ENCODE measurements around the gene ZNF691.
"Not testable (repeated sequence)": the region's sequence is repeated elsewhere in the genome, so short reads cannot be mapped to it uniquely, and the experiment has no call there.

ZNF691 gene

GRCh38 chr1:42845193-42845592, 1.2 kb upstream of the ZNF691 start:
- Mint-ChIP-seq H3K4me3 (no peak overlapping the region), H3K27ac (no peak overlapping the region), H3K27me3 (no peaks in the 10 kb centered on the region), H3K9me3 (ENCODE audit: low read depth) (no peaks in the 10 kb centered on the region), H3K36me3 (peaks cover 10% of the 10 kb centered on the region), H3K4me1 (ENCODE audit: low read depth) (peaks cover 33% of the 10 kb centered on the region)

- H3K27ac Mint-ChIP-seq: peak overlapping the region; percentile 92
- H3K36me3 Mint-ChIP-seq: peaks cover 17% of the 10 kb centered on the region
These were observed 552 bp upstream of the ZNF691 start for GRCh38 chr1:42845866-42846256.

GRCh38 chr1:42847111-42847595, 740 bp downstream of the ZNF691 start:
- Mint-ChIP-seq H3K36me3 (peaks cover 23% of the 10 kb centered on the region), H3K4me1 (ENCODE audit: low read depth) (peaks cover 33% of the 10 kb centered on the region), H3K4me3 (peak overlapping the region; percentile 95), H3K9me3 (ENCODE audit: low read depth) (no peaks in the 10 kb centered on the region), H3K27ac (peak overlapping the region; percentile 92), H3K27me3 (no peaks in the 10 kb centered on the region)

More at GRCh38 chr1:42845866-42846256, 552 bp upstream of the ZNF691 start:
- Mint-ChIP-seq H3K9me3 (ENCODE audit: low read depth) (no peaks in the 10 kb centered on the region), H3K27me3 (no peaks in the 10 kb centered on the region), H3K4me3 (peak overlapping the region; percentile 95), H3K4me1 (ENCODE audit: low read depth) (peaks cover 33% of the 10 kb centered on the region)

GRCh38 chr1:42847721-42848460, 1.5 kb downstream of the ZNF691 start:
- peaks cover 33% of the 10 kb centered on the region for H3K4me1 Mint-ChIP-seq (ENCODE audit: low read depth)
- no peaks in the 10 kb centered on the region for H3K27me3 Mint-ChIP-seq
- no peaks in the 10 kb centered on the region for H3K9me3 Mint-ChIP-seq (ENCODE audit: low read depth)
- H3K36me3 Mint-ChIP-seq: peaks cover 27% of the 10 kb centered on the region
- H3K4me3 Mint-ChIP-seq: peak overlapping the region; percentile 95
- peak overlapping the region; percentile 92 for H3K27ac Mint-ChIP-seq

GRCh38 chr1:42848823-42849537, 2.6 kb downstream of the ZNF691 start:
- Mint-ChIP-seq H3K4me3 (no peak overlapping the region), H3K36me3 (peaks cover 23% of the 10 kb centered on the region), H3K27me3 (no peaks in the 10 kb centered on the region), H3K27ac (no peak overlapping the region), H3K4me1 (ENCODE audit: low read depth) (peaks cover 33% of the 10 kb centered on the region), H3K9me3 (ENCODE audit: low read depth) (no peaks in the 10 kb centered on the region)

GRCh38 chr1:42849944-42850343, 3.5 kb downstream of the ZNF691 start:
- peaks cover 23% of the 10 kb centered on the region for H3K36me3 Mint-ChIP-seq
- H3K27me3 Mint-ChIP-seq: no peaks in the 10 kb centered on the region
- no peak overlapping the region for H3K4me3 Mint-ChIP-seq
- no peak overlapping the region for H3K27ac Mint-ChIP-seq
- H3K4me1 Mint-ChIP-seq (ENCODE audit: low read depth): peaks cover 33% of the 10 kb centered on the region
- no peaks in the 10 kb centered on the region for H3K9me3 Mint-ChIP-seq (ENCODE audit: low read depth)

- Mint-ChIP-seq H3K9me3 (ENCODE audit: low read depth) (no peaks in the 10 kb centered on the region), H3K4me1 (ENCODE audit: low read depth) (peaks cover 28% of the 10 kb centered on the region), H3K36me3 (peaks cover 23% of the 10 kb centered on the region), H3K27me3 (no peaks in the 10 kb centered on the region), H3K27ac (no peak overlapping the region), H3K4me3 (no peak overlapping the region)
These were observed 5.0 kb downstream of the ZNF691 start for GRCh38 chr1:42851420-42851819.

- Mint-ChIP-seq H3K4me3 (no peak overlapping the region), H3K27ac (no peak overlapping the region), H3K9me3 (ENCODE audit: low read depth) (no peaks in the 10 kb centered on the region), H3K4me1 (ENCODE audit: low read depth) (peaks cover 26% of the 10 kb centered on the region), H3K36me3 (peaks cover 23% of the 10 kb centered on the region), H3K27me3 (no peaks in the 10 kb centered on the region)
These were observed 5.7 kb downstream of the ZNF691 start for GRCh38 chr1:42851960-42852607.

GRCh38 chr1:42852608-42852980, 6.2 kb downstream of the ZNF691 start:
- Mint-ChIP-seq H3K27me3 (no peaks in the 10 kb centered on the region), H3K4me1 (ENCODE audit: low read depth) (peaks cover 21% of the 10 kb centered on the region), H3K36me3 (peaks cover 23% of the 10 kb centered on the region), H3K9me3 (ENCODE audit: low read depth) (no peaks in the 10 kb centered on the region), H3K27ac (no peak overlapping the region), H3K4me3 (no peak overlapping the region)

- H3K4me3 Mint-ChIP-seq: no peak overlapping the region
- no peaks in the 10 kb centered on the region for H3K27me3 Mint-ChIP-seq
- no peaks in the 10 kb centered on the region for H3K9me3 Mint-ChIP-seq (ENCODE audit: low read depth)
- H3K4me1 Mint-ChIP-seq (ENCODE audit: low read depth): peaks cover 14% of the 10 kb centered on the region
- peaks cover 23% of the 10 kb centered on the region for H3K36me3 Mint-ChIP-seq
- H3K27ac Mint-ChIP-seq: no peak overlapping the region
These were observed 6.9 kb downstream of the ZNF691 start for GRCh38 chr1:42853116-42853884.

- H3K4me1 Mint-ChIP-seq (ENCODE audit: low read depth); H3K9me3 Mint-ChIP-seq (ENCODE audit: low read depth); H3K27ac Mint-ChIP-seq; H3K36me3 Mint-ChIP-seq; H3K4me3 Mint-ChIP-seq: not testable (repeated sequence)
- peaks cover 11% of the 10 kb centered on the region for H3K27me3 Mint-ChIP-seq
These were observed 10.1 kb downstream of the ZNF691 start for GRCh38 chr1:42856554-42856953.

GRCh38 chr1:42859366-42859765, 13.0 kb downstream of the ZNF691 start:
- not testable (repeated sequence) for H3K4me1 Mint-ChIP-seq (ENCODE audit: low read depth); H3K27ac Mint-ChIP-seq; H3K9me3 Mint-ChIP-seq (ENCODE audit: low read depth); H3K36me3 Mint-ChIP-seq; H3K4me3 Mint-ChIP-seq
- peaks cover 15% of the 10 kb centered on the region for H3K27me3 Mint-ChIP-seq

GRCh38 chr1:42860339-42861013, 14.1 kb downstream of the ZNF691 start:
- Mint-ChIP-seq H3K27ac (no peak overlapping the region), H3K4me1 (ENCODE audit: low read depth) (no peaks in the 10 kb centered on the region), H3K9me3 (ENCODE audit: low read depth) (peaks cover 9% of the 10 kb centered on the region), H3K27me3 (peaks cover 15% of the 10 kb centered on the region), H3K4me3 (no peak overlapping the region), H3K36me3 (no peaks in the 10 kb centered on the region)

- Mint-ChIP-seq H3K4me1 (ENCODE audit: low read depth) (no peaks in the 10 kb centered on the region), H3K27ac (no peak overlapping the region), H3K27me3 (peaks cover 15% of the 10 kb centered on the region), H3K36me3 (no peaks in the 10 kb centered on the region), H3K9me3 (ENCODE audit: low read depth) (peaks cover 9% of the 10 kb centered on the region), H3K4me3 (no peak overlapping the region)
These were observed 14.6 kb downstream of the ZNF691 start for GRCh38 chr1:42861014-42861399.

Measured in activated naive CD8-positive, alpha-beta T cell (primary cell).